Stimulated activated memory B cell treated with anti-CD40 and anti-IgM and Interleukin-4, amounts not matched to agents 10 μg/mL and 1 μg/mL and 100 μg/mL, for 72 hours (primary cell): ENCODE results near the gene RAI14.
"Not testable (repeated sequence)": the region's sequence is repeated elsewhere in the genome, so short reads cannot be mapped to it uniquely, and the experiment has no call there.

Experiments used
- ATAC-seq: fragments of 150-1000 bp; cut with Tn5 transposase; 2 replicates; pipeline ENCODE4 v1.10.0; 2021
- H3K27ac Mint-ChIP-seq: one replicate; pipeline ENCODE4 v1.8.0; 2022; ENCODE audit warnings: mild to moderate bottlenecking, mixed read lengths
- H3K27me3 Mint-ChIP-seq: one replicate; pipeline ENCODE4 v1.8.0; 2022; ENCODE audit warnings: mixed read lengths
- H3K36me3 Mint-ChIP-seq: one replicate; pipeline ENCODE4 v1.8.0; 2022; ENCODE audit warnings: mixed read lengths
- H3K4me1 Mint-ChIP-seq: one replicate; pipeline ENCODE4 v1.8.0; 2022; ENCODE audit warnings: mixed read lengths
- H3K4me3 Mint-ChIP-seq: one replicate; pipeline ENCODE4 v1.8.0; 2022; ENCODE audit warnings: mild to moderate bottlenecking, moderate library complexity, mixed read lengths
- H3K9me3 Mint-ChIP-seq: one replicate; pipeline ENCODE4 v1.8.0; 2022; ENCODE audit warnings: mixed read lengths

Gene RAI14

GRCh38 chr5:34774139-34774538 is 118.0 kb downstream of the RAI14 start:
- no peak overlapping the region for H3K27ac Mint-ChIP-seq
- H3K4me3 Mint-ChIP-seq, result no peak overlapping the region
- H3K27me3 Mint-ChIP-seq, result peaks cover 45% of the 10 kb centered on the region
- H3K36me3 Mint-ChIP-seq, result peaks cover 7% of the 10 kb centered on the region
- no peak for ATAC-seq
- no peaks in the 10 kb centered on the region for H3K4me1 Mint-ChIP-seq
- H3K9me3 Mint-ChIP-seq, result peaks cover 9% of the 10 kb centered on the region

- H3K27ac Mint-ChIP-seq, H3K36me3 Mint-ChIP-seq: not testable (repeated sequence)
These were observed 118.5 kb downstream of the RAI14 start for GRCh38 chr5:34774678-34775077.

GRCh38 chr5:34775886-34776285 is 119.8 kb downstream of the RAI14 start:
- H3K27ac Mint-ChIP-seq, result no peak overlapping the region
- peaks cover 38% of the 10 kb centered on the region for H3K27me3 Mint-ChIP-seq
- peaks cover 9% of the 10 kb centered on the region for H3K9me3 Mint-ChIP-seq
- ATAC-seq, result no peak
- H3K36me3 Mint-ChIP-seq, result peaks cover 7% of the 10 kb centered on the region
- no peak overlapping the region for H3K4me3 Mint-ChIP-seq
- no peaks in the 10 kb centered on the region for H3K4me1 Mint-ChIP-seq

More at GRCh38 chr5:34774678-34775077, 118.5 kb downstream of the RAI14 start:
- not testable (repeated sequence) for H3K4me3 Mint-ChIP-seq, H3K4me1 Mint-ChIP-seq, ATAC-seq, H3K9me3 Mint-ChIP-seq
- H3K27me3 Mint-ChIP-seq, result peaks cover 45% of the 10 kb centered on the region

- Mint-ChIP-seq H3K9me3 (peaks cover 13% of the 10 kb centered on the region), H3K36me3 (peaks cover 7% of the 10 kb centered on the region), H3K27ac (no peak overlapping the region), H3K4me3 (no peak overlapping the region), H3K4me1 (no peaks in the 10 kb centered on the region), H3K27me3 (peaks cover 27% of the 10 kb centered on the region)
- no peak for ATAC-seq
These were observed 122.1 kb downstream of the RAI14 start for GRCh38 chr5:34778091-34778850.

GRCh38 chr5:34783892-34784291 is 127.8 kb downstream of the RAI14 start:
- H3K36me3 Mint-ChIP-seq, H3K4me3 Mint-ChIP-seq, H3K4me1 Mint-ChIP-seq, H3K27ac Mint-ChIP-seq, ATAC-seq: not testable (repeated sequence)
- Mint-ChIP-seq H3K27me3 (peaks cover 16% of the 10 kb centered on the region), H3K9me3 (peaks cover 12% of the 10 kb centered on the region)

GRCh38 chr5:34787035-34787434 is 130.9 kb downstream of the RAI14 start:
- ATAC-seq, result no peak
- Mint-ChIP-seq H3K27ac (no peak overlapping the region), H3K27me3 (peaks cover 39% of the 10 kb centered on the region), H3K9me3 (peaks cover 12% of the 10 kb centered on the region), H3K4me1 (no peaks in the 10 kb centered on the region), H3K36me3 (no peaks in the 10 kb centered on the region), H3K4me3 (no peak overlapping the region)

GRCh38 chr5:34789021-34789531 is 132.9 kb downstream of the RAI14 start:
- no peak for ATAC-seq
- Mint-ChIP-seq H3K4me1 (no peaks in the 10 kb centered on the region), H3K27me3 (peaks cover 49% of the 10 kb centered on the region), H3K27ac (no peak overlapping the region), H3K36me3 (no peaks in the 10 kb centered on the region), H3K9me3 (peaks cover 8% of the 10 kb centered on the region), H3K4me3 (no peak overlapping the region)

- H3K9me3 Mint-ChIP-seq, result peaks cover 8% of the 10 kb centered on the region
- no peaks in the 10 kb centered on the region for H3K36me3 Mint-ChIP-seq
- no peaks in the 10 kb centered on the region for H3K4me1 Mint-ChIP-seq
- no peak overlapping the region for H3K27ac Mint-ChIP-seq
- H3K27me3 Mint-ChIP-seq, result peaks cover 49% of the 10 kb centered on the region
- H3K4me3 Mint-ChIP-seq, result no peak overlapping the region
- no peak for ATAC-seq
These were observed 133.5 kb downstream of the RAI14 start for GRCh38 chr5:34789639-34790038.

GRCh38 chr5:34790069-34790468 is 133.9 kb downstream of the RAI14 start:
- Mint-ChIP-seq H3K36me3 (no peaks in the 10 kb centered on the region), H3K9me3 (peaks cover 8% of the 10 kb centered on the region), H3K27me3 (peaks cover 49% of the 10 kb centered on the region), H3K4me1 (no peaks in the 10 kb centered on the region), H3K4me3 (no peak overlapping the region), H3K27ac (no peak overlapping the region)
- ATAC-seq, result no peak

- ATAC-seq, result no peak
- Mint-ChIP-seq H3K9me3 (peaks cover 5% of the 10 kb centered on the region), H3K27me3 (peaks cover 42% of the 10 kb centered on the region), H3K4me3 (no peak overlapping the region), H3K27ac (no peak overlapping the region), H3K36me3 (no peaks in the 10 kb centered on the region), H3K4me1 (no peaks in the 10 kb centered on the region)
These were observed 135.7 kb downstream of the RAI14 start for GRCh38 chr5:34791761-34792244.

- Mint-ChIP-seq H3K27me3 (peaks cover 21% of the 10 kb centered on the region), H3K27ac (no peak overlapping the region), H3K9me3 (no peaks in the 10 kb centered on the region), H3K4me3 (no peak overlapping the region), H3K36me3 (no peaks in the 10 kb centered on the region), H3K4me1 (no peaks in the 10 kb centered on the region)
- no peak for ATAC-seq
These were observed 146.9 kb downstream of the RAI14 start for GRCh38 chr5:34802834-34803563.

GRCh38 chr5:34803974-34804732 is 148.0 kb downstream of the RAI14 start:
- no peak overlapping the region for H3K4me3 Mint-ChIP-seq
- H3K36me3 Mint-ChIP-seq, result no peaks in the 10 kb centered on the region
- ATAC-seq, result no peak
- no peaks in the 10 kb centered on the region for H3K4me1 Mint-ChIP-seq
- H3K9me3 Mint-ChIP-seq, result no peaks in the 10 kb centered on the region
- H3K27ac Mint-ChIP-seq, result no peak overlapping the region
- peaks cover 21% of the 10 kb centered on the region for H3K27me3 Mint-ChIP-seq

- Mint-ChIP-seq H3K9me3 (no peaks in the 10 kb centered on the region), H3K27ac (no peak overlapping the region), H3K27me3 (peaks cover 21% of the 10 kb centered on the region), H3K4me1 (no peaks in the 10 kb centered on the region), H3K4me3 (no peak overlapping the region), H3K36me3 (no peaks in the 10 kb centered on the region)
- ATAC-seq, result no peak
These were observed 148.8 kb downstream of the RAI14 start for GRCh38 chr5:34804913-34805312.

- Mint-ChIP-seq H3K27ac (no peak overlapping the region), H3K4me1 (no peaks in the 10 kb centered on the region), H3K36me3 (no peaks in the 10 kb centered on the region), H3K27me3 (peaks cover 21% of the 10 kb centered on the region), H3K4me3 (no peak overlapping the region), H3K9me3 (no peaks in the 10 kb centered on the region)
- no peak for ATAC-seq
These were observed 150.4 kb downstream of the RAI14 start for GRCh38 chr5:34806532-34806931.

GRCh38 chr5:34811706-34812105 is 155.6 kb downstream of the RAI14 start:
- no peak overlapping the region for H3K27ac Mint-ChIP-seq
- no peaks in the 10 kb centered on the region for H3K36me3 Mint-ChIP-seq
- no peaks in the 10 kb centered on the region for H3K4me1 Mint-ChIP-seq
- H3K9me3 Mint-ChIP-seq, result no peaks in the 10 kb centered on the region
- ATAC-seq, result no peak
- peaks cover under 1% of the 10 kb centered on the region for H3K27me3 Mint-ChIP-seq
- no peak overlapping the region for H3K4me3 Mint-ChIP-seq
